ENCODE measurements around the gene ZNF213. TPM values are rescaled to one million over a fixed set of nuclear protein-coding genes. Genes with fewer than 3 reads are reported as not detected.
"Not testable (repeated sequence)": the region's sequence is repeated elsewhere in the genome, so short reads cannot be mapped to it uniquely, and the experiment has no call there.

The ZNF213 gene
- total RNA-seq, 1 donor from 2014 or later, result 7.6 TPM

DNA sequence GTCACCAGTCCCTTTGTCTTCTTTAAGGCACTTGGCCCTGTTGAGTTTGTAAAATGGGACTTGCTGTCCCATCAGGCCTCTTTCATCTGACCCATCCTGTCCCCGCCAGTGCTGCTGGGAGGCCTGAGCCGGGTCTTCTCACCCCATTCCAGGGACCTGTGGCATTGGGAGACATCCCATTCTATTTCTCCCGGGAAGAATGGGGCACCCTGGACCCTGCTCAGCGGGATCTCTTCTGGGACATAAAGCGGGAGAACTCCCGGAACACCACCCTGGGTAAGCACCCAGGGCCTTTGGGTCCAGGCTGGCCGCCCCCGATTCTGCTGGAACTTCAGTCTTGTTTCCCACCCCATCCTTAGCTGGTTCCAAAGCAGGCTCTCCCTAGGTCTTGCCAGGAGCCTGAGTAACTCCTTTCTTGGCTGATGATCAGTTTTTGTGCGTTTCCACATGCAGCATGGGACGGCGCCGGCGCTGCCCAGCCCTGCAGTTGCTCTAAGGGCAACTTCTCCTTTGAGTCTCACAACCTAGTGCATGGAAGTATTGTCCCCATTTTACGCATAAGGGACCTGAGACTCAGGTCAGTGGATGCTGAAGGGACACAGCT is 4.1 kb downstream of the ZNF213 start:
- intact Hi-C loops (cut with DNase I), result no loop called here
- H3K27me3 ChIP-seq, result no peaks in the 10 kb centered on the region
- H3K27ac ChIP-seq, result no peak overlapping the region
- no peak for TF ChIP-seq POLR2A (IDR thresholded peaks at IDR 0.05)
- no peak for TF ChIP-seq POLR2AphosphoS5 (IDR thresholded peaks at IDR 0.05; ENCODE audit: insufficient read depth in 1 of 2, low read depth in 1 of 2)
- TF ChIP-seq, protein P1, sequence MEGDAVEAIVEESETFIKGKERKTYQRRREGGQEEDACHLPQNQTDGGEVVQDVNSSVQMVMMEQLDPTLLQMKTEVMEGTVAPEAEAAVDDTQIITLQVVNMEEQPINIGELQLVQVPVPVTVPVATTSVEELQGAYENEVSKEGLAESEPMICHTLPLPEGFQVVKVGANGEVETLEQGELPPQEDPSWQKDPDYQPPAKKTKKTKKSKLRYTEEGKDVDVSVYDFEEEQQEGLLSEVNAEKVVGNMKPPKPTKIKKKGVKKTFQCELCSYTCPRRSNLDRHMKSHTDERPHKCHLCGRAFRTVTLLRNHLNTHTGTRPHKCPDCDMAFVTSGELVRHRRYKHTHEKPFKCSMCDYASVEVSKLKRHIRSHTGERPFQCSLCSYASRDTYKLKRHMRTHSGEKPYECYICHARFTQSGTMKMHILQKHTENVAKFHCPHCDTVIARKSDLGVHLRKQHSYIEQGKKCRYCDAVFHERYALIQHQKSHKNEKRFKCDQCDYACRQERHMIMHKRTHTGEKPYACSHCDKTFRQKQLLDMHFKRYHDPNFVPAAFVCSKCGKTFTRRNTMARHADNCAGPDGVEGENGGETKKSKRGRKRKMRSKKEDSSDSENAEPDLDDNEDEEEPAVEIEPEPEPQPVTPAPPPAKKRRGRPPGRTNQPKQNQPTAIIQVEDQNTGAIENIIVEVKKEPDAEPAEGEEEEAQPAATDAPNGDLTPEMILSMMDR (IDR thresholded peaks at IDR 0.05), result no peak
- H3K4me1 ChIP-seq, result peaks cover 15% of the 10 kb centered on the region
- peaks cover 0 to 13% of the 10 kb centered on the region in 2 donors for H3K36me3 ChIP-seq
- no peak overlapping the region for H3K4me3 ChIP-seq
- no peaks in the 10 kb centered on the region for H3K9me3 ChIP-seq
- DNase-seq (ENCODE audit: extremely low spot score in 2 of 2), result no peak

DNA sequence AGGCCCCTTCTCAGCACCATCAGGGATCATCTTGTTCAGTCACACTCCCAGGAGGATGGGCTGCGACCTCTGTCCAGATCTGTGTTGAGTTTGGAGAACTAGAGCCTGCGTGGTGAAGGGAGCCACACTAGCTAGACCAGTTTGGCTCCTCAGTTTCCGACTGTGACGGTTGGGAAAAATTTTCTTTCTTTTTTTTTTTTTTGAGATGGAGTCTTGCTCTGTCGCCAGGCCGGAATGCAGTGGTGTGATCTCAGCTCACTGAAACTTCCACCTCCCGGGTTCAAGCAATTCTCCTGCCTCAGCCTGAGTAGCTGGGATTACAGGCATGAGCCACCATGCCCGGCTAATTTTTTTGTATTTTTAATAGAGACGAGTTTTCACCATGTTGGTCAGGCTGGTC is 4.7 kb downstream of the ZNF213 start:
- H3K4me3 ChIP-seq; H3K27me3 ChIP-seq; intact Hi-C loops (cut with DNase I); DNase-seq (ENCODE audit: extremely low spot score in 2 of 2); H3K9me3 ChIP-seq; H3K27ac ChIP-seq: not testable (repeated sequence)
- H3K36me3 ChIP-seq, result peaks cover 0 to 13% of the 10 kb centered on the region in 2 donors
- H3K4me1 ChIP-seq, result peaks cover 11% of the 10 kb centered on the region

DNA sequence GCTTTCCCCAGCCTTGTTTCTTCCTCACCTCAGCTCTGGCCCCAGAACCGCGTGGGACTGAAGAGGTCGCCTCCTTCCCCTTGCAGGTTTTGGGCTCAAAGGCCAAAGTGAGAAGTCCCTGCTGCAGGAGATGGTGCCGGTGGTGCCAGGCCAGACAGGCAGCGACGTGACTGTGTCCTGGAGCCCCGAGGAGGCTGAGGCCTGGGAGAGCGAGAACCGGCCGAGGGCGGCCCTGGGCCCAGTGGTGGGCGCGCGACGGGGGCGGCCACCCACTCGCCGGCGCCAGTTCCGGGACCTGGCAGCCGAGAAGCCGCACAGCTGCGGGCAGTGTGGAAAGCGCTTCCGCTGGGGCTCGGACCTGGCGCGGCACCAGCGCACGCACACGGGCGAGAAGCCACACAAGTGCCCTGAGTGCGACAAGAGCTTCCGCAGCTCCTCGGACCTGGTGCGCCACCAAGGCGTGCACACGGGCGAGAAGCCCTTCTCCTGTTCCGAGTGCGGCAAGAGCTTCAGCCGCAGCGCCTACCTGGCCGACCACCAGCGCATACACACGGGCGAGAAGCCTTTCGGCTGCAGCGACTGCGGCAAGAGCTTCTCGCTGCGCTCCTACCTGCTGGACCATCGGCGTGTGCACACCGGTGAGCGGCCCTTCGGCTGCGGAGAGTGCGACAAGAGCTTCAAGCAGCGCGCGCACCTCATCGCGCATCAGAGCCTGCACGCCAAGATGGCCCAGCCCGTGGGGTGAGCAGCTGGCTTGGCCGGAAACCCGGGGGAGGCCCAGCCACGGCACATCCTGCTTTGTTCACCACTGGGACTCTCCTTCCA is 6.0 kb downstream of the ZNF213 start:
- H3K9me3 ChIP-seq, result no peaks in the 10 kb centered on the region
- no peak overlapping the region for H3K4me3 ChIP-seq
- peaks cover 7% of the 10 kb centered on the region for H3K4me1 ChIP-seq
- H3K36me3 ChIP-seq, result peaks cover 0 to 13% of the 10 kb centered on the region in 2 donors
- TF ChIP-seq POLR2A (IDR thresholded peaks at IDR 0.05) (no peak), POLR2AphosphoS5 (IDR thresholded peaks at IDR 0.05; ENCODE audit: insufficient read depth in 1 of 2, low read depth in 1 of 2) (no peak)
- TF ChIP-seq, protein P1 (IDR thresholded peaks at IDR 0.05), result no peak
- intact Hi-C loops (cut with DNase I), result no loop called here
- no peak overlapping the region for H3K27ac ChIP-seq
- H3K27me3 ChIP-seq, result no peaks in the 10 kb centered on the region
- DNase-seq (ENCODE audit: extremely low spot score in 2 of 2), result no peak

DNA sequence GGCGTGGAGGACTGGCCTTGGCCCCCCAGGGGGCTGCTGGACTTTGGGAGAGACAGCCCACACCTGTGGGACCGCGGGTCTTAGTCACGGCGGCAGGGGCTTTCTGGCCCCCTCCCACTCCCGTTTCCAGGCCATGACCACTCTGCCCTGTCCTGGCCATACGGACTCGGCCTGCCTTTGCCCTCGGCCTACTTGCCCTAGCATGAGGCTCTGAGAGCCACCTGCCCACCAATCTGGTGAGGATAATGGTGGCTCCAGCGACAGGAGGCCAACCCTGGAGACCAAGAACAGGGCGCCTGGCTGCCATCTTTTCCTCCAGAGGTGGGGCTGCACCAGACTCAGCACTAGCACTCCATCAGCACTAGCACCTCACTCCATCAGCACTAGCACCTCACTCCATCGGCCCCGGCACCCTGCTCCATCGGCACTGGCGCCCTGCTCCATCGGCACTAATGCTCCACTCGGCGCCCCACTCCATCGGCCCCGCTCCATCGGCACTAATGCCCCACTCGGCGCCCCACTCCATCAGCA is 7.0 kb downstream of the ZNF213 start:
- peaks cover 0 to 13% of the 10 kb centered on the region in 2 donors for H3K36me3 ChIP-seq
- intact Hi-C loops (cut with DNase I), result no loop called here
- TF ChIP-seq, protein P1 (IDR thresholded peaks at IDR 0.05), result no peak
- TF ChIP-seq POLR2A (IDR thresholded peaks at IDR 0.05), result no peak
- TF ChIP-seq POLR2AphosphoS5 (IDR thresholded peaks at IDR 0.05; ENCODE audit: insufficient read depth in 1 of 2, low read depth in 1 of 2), result no peak

DNA sequence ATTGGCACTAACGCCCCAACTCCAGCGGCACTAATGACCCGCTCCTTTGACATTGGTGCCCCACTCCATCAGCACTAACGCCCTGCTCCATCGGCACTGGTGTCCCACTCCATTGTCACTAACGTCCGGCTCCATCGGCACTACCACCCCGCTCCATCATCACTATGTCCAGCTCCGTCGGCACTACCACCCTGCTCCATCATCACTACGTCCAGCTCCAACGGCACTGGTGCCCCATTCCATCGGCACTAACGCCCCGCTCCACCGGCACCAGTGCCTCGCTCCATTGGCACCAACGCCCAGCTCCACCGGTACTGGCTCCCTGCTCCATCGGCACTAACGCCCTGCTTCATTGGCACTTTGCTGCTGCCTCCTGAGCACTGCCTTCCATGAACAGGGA is 7.5 kb downstream of the ZNF213 start:
- H3K27ac ChIP-seq, result no peak overlapping the region
- no peaks in the 10 kb centered on the region for H3K9me3 ChIP-seq
- H3K4me3 ChIP-seq, result no peak overlapping the region
- H3K36me3 ChIP-seq, result peaks cover 0 to 13% of the 10 kb centered on the region in 2 donors
- TF ChIP-seq POLR2AphosphoS5 (IDR thresholded peaks at IDR 0.05; ENCODE audit: insufficient read depth in 1 of 2, low read depth in 1 of 2) (no peak), POLR2A (IDR thresholded peaks at IDR 0.05) (no peak)
- TF ChIP-seq, protein P1 (IDR thresholded peaks at IDR 0.05), result no peak
- no peaks in the 10 kb centered on the region for H3K4me1 ChIP-seq
- DNase-seq (ENCODE audit: extremely low spot score in 2 of 2), result no peak
- H3K27me3 ChIP-seq, result no peaks in the 10 kb centered on the region
- intact Hi-C loops (cut with DNase I), result no loop called here

More for the DNA sequence above, 7.0 kb downstream of the ZNF213 start:
- H3K27ac ChIP-seq, result no peak overlapping the region
- DNase-seq (ENCODE audit: extremely low spot score in 2 of 2), result no peak
- no peaks in the 10 kb centered on the region for H3K9me3 ChIP-seq
- no peaks in the 10 kb centered on the region for H3K27me3 ChIP-seq
- no peak overlapping the region for H3K4me3 ChIP-seq
- no peaks in the 10 kb centered on the region for H3K4me1 ChIP-seq
